Limb (tissue), 2 donors: ENCODE results near the gene POC1B.

Source experiments
- DNase-seq, 2 donors: peaks; one replicate each; pipeline ENCODE4 v3.0.0-alpha.2; 2016; ENCODE audit errors: extremely low spot score in 2 of 2

POC1B gene

DNA sequence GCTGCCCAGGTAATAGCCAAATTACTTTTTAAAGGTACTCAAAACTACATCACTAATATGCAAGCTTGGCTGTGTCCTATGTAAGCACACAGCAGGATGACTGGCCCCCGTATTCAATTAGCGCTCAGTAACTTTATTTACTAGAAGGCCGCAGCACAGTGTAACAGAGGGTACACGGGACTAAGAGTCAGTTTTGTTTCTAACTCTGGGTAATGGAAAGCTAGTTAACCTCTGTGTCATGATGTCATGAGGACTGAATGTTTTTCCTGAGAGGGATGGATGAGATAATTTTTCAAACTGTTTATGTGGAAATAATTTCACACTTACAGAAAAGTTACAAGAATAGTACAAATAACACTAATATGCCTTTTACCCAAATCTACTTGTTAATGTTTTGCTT, 28.4 kb downstream of the POC1B start:
- no peak for DNase-seq

DNA sequence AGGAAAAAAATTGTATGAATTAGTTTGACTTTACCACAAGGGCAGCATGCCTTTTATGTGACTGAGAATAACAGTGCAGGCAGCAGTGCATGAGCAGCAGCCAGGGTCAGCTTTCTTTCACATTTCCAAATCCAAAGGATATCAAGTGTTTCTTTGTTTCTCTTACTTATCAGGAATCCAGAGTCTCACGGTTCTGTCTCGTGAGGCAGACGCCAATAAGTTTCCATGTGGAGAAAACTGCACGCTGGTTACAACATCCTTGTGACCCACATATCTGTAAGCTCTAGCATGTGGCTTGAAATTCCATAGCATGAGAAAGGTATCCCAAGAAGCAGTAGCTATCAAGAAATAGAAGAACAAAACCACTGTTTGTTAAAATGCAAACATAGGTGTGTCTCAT, 28.8 kb downstream of the POC1B start:
- no peak for DNase-seq

DNA sequence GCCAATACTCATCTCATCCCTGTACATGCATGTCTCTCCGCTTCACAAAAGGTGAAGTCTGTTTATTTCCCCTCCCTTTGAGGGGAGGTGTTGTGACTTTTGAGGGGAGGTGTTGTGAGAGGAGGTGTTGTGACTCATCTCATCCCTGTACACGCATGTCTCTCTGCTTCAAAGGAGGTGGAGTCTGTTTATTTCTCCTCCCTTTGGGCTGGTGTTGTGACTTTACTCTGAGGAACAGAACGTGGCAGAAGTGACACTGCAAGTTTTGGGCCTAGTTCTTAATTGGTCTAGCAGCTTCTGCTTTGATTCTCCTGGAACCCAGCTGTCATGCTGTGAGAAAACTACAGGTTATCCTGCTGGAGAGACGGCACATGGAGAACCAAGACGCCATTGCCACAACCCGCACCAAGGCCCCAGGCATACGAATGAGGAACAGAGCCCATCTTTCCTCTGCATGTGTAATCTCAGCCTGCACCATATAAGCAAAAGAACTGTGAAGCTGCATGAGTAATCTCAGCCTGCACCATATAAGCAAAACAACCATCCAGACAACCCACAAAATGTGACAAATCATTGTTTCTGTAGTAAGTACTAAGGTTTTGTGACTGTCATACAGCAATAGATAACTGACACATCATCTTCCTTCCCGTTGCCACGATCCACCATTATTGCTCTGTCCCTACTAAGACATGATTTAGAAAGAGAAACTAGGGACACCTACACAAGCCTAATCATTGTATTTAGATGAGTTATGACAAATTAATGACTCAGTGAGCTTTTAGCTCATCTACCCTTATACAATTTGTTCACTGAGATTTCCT, 31.2 kb downstream of the POC1B start:
- no peak for DNase-seq

DNA sequence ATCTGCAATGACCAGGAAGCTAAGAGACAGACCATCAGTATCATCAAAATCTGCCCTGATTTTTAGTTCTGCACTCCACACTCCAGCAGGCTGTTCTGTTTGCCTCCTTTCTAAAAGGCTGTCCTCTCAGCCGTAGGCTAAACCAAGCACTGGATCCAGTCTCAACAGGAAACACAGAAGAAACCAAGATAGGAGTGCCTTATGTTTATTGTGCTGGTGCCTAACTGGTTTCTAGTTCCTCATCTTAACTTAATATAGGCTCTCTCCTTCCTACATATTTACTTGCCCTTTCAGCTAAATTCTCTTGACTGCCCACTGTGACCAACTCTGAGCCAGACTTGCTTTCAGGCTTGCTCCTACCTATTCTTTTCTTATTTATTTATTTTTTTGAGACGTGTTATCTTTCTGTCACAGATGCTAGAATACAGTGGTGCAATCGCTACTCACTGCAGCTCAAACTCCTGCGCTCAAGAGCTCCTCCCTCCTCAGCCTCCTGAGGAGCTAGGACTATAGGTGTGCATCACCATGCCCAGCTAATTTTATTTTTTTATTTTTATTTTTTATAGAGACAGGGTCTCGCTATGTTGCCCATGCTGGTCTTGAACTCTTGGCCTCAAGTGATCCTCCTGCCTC, 32.1 kb downstream of the POC1B start:
- no peak for DNase-seq

DNA sequence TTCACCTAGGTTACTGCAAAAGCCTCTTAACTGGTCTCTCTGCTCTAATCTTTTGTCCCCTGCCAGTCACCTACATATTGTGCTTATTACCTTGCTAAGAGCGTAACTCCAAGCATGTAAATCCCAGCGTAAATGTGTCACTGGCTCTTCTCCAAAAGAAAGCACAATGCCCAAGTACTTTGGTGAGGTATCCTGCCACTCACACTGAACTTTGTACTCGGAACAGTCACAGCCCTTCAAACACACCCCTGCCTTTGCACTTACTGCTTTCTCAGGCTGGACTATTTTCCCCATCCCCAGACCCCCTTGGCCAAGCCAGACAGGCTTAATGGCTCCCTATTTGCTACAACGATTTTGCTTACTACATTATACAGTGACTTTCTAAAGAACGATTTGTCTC, 33.0 kb downstream of the POC1B start:
- no peak for DNase-seq

DNA sequence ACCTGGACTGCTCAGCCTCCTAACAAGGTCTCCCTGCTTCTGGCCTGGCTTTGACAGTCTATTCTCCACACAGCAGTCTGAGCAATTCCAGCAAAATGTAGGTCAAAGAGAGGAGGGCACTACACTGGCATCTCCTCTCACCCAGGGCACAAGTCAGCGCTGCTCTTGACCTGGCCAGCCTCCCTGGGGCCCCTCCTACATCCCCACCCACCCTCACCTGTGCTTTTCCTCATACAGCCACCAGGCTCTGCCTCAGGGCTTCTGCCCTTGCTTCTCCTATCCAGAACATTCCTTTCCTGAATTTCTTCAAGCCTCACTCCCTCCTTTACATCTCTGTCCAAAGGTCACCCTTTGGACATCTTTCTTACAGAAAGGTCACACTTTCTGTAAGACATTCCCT, 34.9 kb downstream of the POC1B start:
- no peak for DNase-seq

DNA sequence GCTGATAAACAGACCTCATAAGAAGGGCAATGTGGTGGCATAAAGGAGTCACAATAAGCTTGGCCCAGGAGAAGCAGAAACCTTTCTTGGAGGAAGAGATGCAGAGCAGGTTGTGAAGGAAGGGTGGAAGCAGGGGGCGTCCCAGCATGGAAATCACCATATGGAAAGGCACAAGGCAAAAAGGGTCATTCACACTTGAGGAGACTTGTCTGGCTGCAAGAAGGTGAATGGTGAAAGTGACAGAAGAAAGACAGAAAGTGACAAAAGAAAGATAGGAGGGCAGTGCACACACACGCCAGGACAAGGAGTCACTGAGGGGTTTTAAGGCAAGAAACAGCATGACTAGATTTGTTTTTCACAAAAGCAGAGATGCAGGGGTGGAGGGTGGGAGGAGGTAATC, 39.6 kb downstream of the POC1B start:
- DNase-seq: no peak

DNA sequence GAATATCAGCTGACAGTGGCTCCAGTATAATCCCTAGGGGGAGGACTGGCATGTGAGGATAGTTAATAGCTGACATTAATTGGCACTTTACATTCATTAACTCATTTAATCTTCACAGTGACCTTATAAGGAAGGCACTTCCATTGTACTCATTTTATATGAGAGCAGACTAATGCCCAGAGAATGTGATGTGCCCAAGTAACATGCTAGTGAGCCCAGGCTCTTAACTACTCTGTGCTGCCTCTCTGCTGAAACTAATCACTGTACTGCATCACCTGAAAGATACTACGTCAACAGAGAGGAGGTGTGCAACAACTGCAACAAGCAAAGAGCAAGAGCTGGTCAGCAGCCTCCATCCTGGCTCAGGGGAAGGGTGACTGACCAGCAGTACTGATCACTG, 41.4 kb downstream of the POC1B start:
- no peak for DNase-seq

DNA sequence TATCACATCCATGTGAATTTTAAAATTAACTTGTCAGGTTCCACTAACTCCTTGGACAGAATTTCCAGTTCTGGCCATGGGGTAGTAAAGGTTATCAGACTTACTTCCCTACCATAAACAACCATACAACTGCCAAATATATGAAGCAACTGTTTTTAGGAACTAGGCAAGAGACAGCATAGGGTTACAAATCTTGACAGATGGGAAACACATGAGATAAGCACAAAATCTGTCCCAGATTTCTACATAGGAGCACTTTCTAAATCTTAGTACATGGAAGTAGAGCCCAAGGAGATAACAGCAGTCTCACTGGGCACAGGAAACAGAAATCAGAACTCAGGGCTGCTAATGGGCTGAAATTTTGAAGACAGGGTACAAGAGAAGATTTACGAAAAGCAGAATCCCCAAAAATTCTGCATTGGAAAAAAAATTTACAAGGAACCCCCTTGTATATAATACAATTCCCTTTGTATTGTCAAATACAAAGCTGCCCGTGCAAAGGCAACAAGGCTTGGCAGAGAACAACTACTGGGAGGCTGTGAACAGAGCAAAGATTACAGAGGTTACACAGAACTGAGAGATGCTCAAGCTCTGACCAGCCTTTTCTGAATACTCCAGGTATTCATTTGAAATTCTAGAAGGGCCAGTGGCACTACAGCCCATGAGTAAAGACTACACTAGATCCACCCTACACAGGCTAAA, 44.5 kb downstream of the POC1B start:
- DNase-seq: no peak

DNA sequence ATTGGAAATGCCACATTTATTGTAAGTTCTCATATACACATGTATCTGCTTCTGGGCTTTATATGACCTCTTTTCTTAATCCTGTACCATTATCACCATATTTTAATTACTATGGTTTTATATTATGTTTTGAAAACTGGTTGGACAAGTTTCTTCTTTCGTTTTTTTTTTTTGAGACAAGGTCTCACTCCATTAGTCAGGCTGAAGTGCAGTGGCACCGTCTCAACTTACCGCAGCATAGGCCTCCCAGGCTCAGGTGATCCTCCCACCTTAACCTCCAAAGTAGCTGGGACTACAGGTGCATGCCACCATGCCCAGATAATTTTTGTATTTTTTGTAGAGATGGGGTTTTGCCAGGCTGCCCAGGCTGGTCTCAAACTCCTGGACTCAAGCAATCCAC, 45.9 kb downstream of the POC1B start:
- DNase-seq: no peak

DNA sequence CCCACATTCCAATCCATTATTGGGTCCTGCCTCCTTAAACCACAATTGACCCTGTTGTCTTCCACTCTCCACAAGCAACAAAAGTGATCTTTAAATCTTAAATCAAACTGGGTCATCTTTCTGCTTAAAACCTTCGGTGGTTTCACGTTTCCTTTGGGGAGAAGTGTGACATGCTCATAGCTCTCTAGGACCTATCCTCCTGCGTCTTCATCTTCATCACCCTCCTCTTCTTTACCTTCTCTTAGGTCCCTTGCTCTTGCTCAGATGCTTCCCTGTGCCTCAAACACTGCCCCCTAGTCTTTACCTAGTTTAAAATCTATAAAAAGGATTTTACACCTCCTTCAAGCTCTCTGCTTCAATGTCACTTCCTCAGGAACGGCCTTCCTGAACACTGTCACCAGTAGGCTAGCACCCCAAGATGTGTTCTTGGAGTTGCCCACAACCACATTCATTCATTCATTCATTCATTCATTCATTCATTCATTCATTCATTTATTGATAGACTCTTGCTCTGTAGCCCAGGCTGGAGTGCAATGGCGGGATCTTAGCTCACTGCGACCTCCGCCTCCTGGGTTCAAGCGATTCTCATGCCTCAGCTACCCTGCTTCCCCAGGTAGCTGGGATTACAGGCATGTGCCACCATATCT, 48.1 kb downstream of the POC1B start:
- DNase-seq: no peak

DNA sequence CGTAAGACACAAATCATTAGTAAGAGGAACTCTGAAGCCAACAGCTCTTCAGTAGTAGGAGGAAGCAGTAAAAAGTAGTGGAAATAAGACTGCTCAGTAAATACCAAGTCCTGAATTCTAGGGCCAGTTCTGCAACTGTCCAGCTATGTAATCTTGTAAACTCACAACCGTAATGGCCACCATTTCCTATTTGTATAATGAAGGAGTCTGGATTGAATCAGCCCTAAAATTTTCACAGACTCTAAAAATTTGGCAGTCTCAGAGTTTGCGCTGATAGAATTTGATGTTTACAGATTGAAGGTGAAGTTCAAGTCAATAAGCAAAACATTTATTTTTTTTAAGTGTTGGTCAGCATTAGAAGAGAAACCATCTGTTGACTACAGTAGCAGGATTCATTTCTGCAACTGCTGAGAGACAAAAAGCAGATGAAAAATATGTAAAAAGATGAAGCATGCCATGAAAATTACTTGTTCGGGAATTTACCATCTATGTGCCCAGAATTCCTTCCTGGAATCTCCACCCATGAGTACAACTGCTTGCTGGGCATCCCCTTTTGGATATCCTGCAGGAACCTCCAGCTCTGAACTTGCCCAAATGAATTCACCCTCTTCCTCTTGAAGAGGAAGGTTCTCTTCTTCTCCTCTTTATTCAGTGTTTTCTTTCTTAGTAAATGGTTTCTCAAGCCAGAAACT, 48.8 kb downstream of the POC1B start:
- no peak for DNase-seq

DNA sequence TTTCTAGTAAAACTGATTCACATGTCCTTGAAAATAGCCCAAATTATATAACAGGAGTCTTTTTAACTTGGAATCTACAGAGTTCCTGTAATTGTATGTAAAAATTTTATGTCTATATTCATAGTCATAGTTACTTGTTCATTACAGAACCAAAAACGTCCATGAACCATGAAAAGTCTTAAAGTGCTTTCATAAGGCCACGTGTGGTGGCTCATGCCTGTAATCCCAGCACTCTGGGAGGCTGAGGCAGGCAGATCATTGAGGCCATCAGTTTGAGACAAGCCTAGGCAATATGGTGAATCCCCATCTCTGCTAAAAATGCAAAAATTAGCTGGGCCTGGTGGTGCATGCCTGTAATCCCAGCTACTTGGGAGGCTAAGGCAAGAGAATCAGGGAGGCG, 49.6 kb downstream of the POC1B start:
- no peak for DNase-seq

DNA sequence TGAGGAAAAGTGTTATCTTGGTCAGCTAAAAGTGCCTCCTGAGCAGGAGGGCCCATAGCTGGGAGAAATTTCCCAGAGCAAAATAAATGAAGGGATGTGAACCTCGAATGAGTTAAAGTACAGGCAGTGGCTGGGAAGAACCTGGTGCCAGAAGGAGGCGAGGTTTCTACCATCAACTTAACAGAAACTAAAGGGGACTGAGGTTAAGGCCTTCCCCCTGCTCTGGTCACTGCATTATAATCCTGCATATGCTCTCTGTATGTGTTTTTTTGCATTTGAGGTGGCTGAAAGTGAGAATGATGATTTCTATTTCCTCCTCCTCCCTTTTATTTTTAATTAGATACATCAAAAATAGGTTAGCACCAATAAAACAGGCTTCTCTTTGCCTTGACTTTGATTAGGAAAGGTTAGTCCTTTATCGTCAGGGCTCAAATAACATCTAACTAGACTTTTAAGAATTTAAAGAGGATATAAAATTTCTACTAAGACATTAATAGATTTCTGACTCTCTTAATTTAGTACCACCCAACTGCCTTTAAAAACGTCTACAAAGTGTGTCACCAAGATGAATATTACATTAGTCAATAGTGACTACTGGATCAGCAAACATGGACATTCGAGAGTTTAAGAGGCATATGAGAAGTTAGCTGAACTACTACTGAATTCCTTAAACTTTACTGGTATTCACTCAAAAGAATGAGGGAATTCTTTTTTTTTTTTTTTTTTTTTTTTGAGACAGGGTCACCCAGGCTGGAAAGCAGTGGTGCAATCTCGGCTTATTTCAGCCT, 50.5 kb downstream of the POC1B start:
- DNase-seq: no peak

DNA sequence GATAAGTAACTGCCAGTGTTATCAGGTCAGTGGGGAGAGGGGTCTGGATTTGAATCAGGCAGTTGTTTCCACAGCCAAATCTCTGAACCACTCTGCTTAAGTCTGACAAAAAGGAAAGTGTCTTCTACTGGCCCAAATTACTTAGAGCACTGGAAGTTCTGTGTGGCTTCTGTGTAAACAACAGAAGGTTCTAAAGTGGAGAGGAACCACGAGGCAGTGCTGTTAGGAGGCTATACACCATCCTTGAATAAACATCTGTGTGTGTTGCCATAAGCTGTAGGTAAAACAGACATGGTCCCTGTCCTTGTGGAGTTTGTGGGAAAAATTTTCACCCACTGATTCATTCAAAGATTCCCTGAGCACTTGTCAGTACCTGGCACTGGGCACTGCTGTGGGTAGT, 51.2 kb downstream of the POC1B start:
- DNase-seq: no peak

DNA sequence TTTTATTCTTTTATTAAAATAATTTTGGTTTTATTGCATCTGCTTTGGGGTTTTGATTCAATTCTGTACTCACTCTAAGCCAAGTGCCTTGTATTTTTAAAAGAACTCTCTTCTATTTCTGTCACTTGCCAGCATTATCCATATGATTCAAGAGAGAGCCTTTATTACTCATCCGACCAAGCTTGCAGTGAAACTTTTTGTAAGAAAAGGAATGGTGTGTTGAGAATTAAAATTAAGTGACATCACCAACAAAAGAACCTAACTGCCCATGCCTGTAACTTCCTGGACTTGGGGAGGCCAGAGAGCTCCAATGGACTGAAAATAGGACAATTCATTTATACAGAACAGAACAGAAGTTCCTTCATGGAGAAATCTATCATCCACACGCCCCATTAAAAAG, 53.3 kb downstream of the POC1B start:
- DNase-seq: no peak

DNA sequence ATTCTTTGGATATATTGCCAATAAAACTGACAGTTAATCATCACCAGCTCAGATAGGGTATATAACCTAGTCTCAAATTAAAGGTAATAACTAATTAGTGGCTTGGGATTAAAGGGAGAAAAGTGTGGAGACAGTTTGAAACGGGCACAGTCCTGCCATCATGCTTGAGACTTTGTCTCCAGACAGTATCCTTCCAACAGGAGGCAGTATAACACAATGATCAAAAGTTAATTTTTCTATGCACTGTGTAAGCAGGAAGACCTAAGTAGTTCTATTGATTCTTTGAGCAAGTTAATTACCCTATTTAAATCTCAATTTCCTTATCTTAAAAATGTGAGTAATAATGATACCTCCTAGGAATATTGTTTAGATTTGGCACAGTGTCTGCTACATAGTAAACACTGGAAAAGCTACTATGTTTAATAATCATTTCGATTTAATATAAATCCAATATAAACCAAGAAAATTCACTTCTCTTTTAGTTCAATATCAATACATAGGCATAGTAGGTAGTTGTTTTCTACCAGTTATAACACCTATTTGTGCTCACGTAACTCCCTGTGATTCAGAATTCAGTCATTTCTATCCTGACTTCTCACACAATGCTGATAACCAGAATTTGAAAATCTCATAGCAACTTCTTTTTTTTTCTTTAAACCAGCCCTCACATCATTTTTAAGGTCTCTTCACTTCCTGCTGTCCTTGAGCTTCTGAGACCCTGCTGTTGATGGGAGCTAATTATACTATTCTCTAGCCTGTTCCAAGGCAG, 54.9 kb downstream of the POC1B start:
- no peak for DNase-seq

DNA sequence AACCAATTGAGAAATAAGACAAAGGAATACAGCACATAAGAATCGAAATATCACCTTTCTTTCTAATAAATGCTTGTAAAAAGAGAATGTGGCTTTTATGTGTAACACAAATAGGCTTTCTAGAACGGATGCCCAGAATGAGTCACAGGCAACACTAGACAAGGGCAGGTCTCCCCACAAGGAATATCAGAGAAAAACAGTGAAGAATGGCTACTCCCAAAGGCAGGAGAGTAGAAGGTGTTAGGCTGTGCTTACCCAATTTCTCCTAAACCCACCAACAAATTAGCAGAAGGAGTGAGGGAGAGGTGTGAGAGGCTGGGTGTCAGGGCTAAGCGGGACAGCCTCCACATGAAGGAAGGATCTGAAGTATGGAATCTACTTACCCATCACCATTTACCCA, 56.5 kb downstream of the POC1B start:
- DNase-seq: no peak

DNA sequence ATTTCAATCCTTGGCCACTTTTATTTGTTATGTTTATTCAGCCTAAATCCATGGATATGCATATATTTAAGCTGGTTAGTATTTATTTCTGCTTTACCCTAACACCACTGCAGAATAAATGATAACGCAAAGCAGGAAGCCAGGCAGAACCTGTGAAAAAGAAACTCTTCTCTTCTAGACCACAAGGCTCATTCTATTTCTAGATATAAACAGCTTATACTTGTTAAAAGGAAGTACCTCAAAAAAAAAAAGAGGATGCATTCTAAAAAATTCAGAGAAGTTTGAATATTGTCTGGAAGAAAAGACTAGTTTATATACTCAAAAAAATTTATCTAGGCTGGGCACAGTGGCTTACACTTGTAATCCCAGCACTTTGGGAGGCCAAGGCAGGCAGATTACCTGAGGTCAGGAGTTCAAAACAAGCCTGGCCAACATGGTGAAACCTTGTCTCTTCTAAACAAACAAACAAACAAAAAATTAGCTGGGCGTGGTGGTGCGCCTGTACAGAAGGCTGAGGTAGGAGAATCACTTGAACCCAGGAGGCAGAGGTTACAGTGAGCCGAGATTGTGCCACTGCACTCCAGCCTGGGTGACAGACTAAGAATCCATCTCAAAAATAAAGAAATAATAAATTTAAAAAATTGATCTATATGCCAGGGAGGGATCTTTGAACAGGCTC, 57.1 kb downstream of the POC1B start:
- no peak for DNase-seq

DNA sequence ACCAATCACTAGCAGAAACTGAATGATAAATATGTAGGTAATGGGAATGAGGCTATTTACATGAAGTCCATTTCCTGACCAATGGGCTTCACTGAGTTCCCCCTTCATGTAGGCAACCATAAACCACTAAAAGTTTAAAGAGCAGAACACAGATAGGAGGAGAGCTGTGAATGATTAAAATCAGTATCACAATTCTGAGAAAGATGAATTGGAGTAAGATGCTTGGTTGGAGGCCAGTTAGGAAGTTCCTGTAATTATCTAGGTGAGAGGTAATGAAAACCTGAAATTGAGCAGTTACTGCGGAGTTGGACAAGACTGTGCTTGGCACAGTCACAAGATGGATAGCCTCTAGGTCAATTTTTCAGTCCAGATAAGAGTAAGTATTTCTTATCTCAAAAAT, 57.8 kb downstream of the POC1B start:
- DNase-seq: no peak
